Stimulated activated CD4-positive, alpha-beta T cell treated with anti-CD3 and anti-CD28 coated beads, Interleukin-4, amount 100 ng/mL, for 4 hours (primary cell): ENCODE measurements around the gene TNNI3K.
A peak's percentile ranks its signal among the peaks of the same experiment; 100 is the strongest.

ENCODE experiments used
- DNase-seq, 2 experiments: peaks; one replicate each; pipeline ENCODE4 v3.0.0-alpha.2; 2020

The TNNI3K gene

DNA sequence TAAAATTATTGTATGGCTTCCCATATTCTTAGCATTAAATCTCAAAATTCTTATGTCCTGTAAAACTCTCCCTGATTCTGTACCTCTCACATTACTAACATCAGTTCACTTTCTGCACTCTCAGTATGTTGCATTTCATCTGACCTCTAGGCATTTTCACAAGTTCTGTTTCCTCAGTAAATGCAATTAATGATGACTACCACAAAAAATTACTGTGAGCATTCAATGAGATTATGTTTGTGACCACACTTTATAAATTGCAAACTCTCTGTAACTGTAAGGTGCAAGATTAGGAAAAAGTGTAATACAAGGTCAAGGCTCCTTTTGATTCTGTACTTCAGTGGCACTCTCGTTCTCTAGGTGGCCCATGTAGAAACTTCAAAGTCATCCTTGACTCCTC, 216.8 kb downstream of the TNNI3K start:
- no peak for DNase-seq

DNA sequence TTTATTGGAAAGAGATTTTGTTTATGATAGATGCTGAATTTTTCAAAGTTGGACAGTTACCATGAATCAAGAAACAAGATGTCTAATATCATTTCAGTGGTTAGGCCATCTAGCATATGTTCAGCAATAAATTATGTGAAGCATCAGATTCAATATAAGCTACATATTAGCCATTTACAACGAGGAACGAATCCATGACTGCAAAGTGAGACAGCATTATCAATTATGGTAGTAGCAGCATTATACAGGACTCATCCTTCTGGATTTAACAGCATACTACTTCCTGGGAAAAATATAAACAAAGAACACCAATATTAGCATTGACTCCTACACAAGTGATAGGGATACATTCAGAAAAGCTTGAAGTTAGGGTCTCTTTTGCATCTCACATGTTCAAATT, 218.1 kb downstream of the TNNI3K start:
- no peak for DNase-seq

DNA sequence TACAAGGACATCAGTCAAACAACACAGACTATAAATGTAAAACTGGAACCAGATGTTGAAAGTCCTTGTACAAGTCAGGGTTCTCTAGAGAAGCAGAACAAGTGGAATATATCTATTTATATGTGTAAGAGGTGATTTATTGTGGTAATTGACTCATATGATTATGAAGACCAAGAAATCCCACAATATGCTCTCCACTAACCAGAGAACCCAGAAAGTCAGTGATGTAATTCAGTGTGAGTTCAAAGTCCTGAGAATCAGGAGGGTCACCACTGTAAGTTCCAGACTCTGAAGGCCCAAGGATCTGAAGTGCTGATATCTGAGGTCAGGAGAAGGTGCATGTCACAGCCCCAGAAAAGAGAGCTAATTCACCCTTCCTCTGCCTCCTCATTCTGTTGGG, 220.2 kb downstream of the TNNI3K start:
- DNase-seq, result no peak

DNA sequence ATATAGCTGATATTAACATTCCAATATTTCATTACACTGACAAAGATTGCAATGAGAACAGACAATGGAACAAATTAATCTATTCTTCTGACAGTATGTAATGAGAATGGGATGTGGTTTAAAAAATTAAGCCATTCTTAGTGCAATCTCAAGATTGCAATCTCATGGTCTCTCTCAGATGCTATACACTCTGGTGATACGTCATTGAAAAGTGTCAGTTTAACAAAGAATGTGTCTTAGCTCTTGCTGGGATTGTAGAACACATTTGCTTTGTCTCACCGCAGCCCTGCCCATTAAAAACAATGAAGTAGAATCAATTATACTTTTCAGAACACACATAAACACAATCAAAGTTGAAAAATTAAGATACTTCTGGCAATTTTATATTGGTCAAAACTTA, 222.1 kb downstream of the TNNI3K start:
- no peak for DNase-seq

DNA sequence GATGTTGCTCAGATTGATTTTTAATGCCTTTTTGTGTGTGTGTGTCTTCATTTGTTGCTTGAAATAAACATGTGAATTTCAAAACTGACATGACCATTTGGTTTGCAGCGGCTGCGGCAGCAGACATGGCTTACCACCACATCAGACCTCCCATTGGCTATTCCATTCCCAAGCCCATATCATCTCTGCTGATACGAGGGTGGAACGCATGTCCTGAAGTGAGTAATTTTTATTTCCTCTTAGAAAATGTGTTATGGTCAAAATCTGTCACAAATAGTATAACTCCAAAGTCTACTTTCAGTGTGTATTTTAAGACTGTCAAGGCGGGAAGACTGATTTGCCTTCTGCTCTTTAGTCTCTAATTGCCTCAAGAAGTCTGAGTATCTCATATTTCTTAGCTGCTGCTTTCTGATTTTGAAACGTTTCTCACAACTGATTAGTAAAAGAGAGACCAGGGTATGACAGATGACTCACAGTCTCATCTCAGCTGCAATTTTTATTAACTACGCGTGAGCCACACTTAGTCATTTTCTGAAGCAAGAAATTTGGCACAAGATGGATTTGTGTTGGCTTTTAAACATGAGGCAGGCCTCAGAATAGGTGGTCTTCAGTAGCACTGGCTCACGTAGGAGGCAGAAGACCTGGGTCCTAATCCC, 228.3 kb downstream of the TNNI3K start:
- DNase-seq, result no peak

DNA sequence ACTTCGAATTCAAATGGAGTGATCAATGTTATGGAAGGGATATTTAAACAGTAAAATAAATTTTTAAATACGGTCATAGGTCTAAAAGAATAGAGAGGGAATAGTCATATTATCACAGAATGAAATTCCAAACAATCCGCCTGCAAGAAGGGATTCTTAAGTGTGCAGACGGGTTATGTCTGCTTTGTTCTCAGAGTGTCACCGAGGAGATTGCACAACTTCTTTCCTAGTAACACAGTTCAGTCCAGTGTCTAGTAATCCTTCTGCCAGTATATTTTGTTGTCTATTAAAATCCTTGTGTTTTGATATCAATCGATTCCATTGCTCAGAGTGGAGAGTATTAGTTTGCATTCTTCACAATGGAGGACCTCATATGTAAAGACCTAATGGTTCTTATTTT, 228.8 kb downstream of the TNNI3K start:
- DNase-seq, result no peak

DNA sequence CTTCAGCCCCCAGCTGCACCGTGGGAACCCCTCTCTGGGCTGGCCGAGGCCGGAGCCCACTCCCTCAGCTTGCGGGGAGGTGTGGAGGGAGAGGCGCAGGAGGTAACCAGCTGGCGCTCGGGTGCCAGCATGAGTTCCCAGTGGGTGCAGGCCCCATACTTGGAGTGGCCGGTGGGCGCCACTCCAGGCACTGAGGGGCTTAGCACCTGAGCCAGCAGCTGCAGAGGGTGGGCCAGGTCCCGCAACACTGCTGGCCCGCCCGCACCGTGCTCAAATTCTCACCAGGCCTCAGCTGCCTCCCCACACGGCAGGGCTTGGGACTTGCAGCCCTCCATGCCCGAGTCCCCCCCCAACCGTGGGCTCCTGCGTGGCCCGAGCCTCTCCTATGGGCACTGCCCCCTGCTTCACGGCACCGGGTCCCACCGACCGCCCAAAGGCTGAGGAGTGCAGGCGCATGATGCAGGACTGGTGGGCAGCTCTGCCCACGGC, 230.1 kb downstream of the TNNI3K start:
- DNase-seq, result no peak

DNA sequence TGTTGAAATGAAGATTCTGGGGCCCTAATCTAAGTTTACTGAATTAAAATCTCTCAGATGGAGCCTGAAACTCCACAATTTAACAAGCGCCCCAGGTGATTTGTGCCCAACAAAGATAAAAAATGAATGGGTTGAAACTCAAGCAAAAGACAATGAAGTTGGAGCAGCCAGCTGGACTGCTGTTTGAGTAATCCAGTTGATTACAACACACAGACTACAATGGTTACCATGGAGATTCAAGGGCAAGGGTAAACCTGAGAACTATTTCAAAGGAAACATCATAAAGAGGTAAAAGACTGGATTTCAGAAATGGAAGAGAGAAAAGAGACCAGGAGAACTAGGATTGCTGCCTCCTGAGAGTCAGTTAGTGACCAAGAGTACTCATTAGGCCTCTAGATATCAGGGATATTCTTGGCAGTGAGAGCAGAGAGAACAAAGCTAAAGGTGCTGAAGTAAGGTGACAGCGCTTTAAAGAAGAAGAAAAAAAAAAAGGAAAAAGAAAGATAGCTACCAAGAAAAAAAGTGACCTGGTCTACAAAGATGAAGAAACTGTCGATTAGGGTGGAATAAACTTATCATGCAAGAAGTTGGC, 232.7 kb downstream of the TNNI3K start:
- DNase-seq, result no peak

DNA sequence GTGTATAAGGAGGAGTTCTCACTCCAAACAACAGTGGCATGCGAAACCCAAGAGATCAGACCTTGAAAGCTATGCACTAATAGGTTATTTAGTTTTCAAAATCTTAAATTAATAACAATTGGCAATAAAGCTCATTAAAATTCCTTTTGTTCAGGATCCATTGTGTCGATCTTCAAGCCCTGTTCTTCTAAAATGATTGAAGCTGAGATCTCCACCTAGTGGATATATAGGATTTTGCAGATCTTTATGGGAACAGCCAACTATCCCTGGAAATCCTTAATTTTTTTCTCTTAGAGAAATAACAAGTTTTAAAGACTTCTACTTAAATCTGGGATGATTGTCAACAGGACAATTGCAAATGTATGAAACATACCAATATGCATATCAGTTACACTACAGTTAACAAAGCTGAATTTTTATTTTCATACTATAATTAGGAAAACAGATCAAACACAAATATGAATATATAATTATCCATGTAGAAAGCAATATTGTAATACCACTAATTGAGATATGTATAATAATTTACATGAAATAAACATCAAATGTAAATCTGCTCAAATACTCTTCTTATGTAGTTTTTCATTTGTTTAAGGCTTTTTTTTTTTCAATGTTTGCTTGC, 233.9 kb downstream of the TNNI3K start:
- no peak for DNase-seq

DNA sequence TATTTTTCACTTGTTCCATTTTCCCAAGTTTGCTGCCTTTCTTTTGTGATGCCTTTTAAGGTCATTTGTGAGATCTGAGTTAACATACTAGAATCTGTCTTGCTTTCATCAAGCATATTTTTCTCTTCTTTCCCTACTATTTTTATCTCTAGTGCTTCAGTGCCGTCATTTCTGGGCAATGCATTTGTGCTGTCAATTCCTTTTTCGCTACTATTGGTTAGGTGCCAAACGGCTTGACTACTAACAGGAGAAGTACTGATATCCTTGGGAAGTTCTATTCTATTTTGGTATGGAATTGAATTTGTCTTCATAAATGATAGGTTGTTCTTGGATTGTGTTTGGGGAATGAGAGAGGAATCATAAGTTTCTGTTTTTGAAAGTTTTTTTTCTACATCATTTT, 235.1 kb downstream of the TNNI3K start:
- DNase-seq, result no peak

DNA sequence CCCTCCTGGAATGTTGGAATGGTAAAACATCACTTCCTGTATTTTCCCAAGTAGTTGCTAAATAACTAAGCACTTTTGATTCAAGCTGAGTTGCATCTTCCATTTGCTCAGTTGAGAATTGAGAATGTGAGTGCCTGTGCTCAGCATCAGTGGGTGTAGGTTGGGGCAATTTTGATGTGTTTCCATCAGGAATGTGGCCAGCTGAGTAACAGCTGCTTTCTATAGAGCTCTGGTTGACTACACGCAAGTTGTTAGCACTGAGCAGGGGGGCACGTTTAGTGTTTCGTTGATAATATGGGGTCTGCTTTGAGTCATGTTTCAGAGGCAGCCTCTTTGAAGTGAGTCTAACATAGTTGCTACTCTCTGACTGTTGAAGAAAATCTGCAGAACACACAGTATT, 235.7 kb downstream of the TNNI3K start:
- DNase-seq, result no peak

DNA sequence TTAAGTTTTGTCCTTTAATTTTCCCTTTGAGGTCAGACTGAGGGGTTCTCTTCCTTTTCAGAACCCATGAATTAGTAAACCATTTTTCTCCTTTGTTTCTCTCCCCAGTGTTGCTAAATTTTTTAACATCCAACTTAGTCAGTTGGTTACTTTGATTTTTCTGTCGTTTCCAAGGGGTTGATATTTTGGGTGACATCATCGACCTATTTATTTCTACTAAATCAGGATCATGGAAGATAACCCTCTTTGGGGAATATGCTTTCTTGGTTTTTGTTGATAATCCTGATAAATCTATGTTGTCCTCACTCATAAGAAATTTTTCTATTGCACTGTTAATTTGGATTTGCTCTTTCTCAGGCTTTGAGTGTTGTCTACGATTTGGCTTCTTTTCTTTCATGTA, 236.3 kb downstream of the TNNI3K start:
- DNase-seq, result no peak

DNA sequence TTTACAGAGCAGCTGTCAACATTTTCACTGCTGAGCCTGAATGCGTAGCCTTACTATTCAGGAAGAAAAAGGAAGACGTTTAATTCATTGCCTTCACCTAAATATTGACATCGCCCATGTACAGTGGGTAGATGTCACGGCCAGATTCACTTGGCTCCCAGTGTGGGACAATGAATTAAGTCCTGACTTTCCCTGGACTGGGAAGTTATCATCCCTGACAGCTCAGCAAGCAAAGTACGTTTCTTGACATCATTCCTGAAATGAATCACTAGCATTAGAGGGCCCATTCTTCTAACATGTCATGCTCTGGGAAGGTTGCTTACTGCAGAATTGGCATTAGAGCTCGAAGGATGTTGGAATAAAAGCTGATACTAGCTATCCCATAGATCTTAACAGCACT, 239.4 kb downstream of the TNNI3K start:
- no peak for DNase-seq

DNA sequence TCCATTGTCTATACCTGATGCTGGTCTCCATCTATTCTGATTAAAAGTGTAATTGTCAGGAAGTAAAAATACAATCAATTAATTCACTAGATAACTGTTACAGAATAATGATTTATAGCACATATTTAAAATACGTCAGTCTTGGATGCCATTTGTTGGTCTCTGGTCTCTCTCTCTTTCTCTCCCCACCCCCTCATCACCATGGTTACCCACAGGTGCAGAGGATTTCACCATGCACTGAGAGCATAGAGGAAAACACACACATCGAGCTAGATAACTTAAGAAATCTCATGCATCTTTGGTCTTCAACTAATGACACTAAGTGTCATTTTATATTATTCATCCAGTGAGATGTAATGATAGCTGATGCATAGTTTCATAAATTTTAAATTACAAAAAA, 243.8 kb downstream of the TNNI3K start:
- DNase-seq, result no peak

DNA sequence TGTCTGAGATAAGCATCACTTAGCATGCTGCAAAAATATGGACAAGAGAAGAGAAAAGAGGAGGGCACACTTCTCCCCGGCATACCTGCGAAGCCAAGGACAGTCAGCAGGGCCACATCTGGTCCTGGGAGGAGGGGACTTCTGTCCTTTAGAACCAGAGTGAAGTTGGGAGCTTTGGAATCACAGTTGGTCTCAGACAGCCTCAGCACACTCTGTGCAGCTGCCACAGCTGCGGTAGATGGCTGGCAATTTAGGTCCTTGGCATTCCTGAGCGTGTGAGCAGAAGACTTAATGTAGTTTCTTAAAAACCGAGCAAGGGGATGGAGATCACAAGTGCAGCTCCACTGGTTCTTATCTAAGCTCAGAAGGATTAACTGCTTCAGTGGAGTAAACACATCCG, 244.9 kb downstream of the TNNI3K start:
- DNase-seq, result no peak

DNA sequence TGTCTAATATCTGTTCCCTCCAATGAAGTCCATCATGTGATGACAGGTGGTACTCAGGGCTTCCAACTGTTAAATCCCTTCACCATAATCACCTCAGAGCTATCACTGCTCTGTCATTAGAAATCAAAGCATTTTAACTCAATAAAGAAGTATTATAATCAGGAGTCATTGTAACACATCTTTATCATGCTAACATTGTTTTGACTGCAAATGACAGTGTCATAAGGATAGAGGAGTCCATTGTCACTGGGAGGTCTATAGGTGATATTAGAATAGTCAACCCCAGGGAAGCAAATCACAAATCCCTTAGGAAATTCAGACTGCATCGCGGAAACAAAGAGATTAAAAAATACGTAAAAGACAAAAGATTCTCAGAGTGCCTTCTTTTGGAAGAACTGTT, 246.4 kb downstream of the TNNI3K start:
- DNase-seq, result no peak

DNA sequence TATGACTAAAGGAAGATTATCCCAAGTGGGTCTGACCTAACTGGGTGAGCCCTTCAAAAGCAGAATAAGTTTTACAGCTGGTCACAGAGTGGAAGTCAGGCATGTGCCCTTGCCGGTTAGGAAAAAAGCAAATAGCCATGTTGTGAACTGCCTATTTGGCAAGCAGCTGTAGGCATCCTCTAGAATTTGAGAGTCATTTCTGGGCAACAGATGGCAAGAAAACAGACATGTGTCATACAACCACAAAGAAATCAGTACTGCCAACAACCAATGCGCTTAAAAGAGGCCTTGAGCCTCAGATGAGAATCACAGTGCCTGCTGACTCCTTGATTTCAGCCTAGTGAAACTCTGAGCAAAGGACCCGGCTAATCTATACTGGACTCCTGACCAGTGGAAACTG, 250.4 kb downstream of the TNNI3K start:
- DNase-seq, result no peak

DNA sequence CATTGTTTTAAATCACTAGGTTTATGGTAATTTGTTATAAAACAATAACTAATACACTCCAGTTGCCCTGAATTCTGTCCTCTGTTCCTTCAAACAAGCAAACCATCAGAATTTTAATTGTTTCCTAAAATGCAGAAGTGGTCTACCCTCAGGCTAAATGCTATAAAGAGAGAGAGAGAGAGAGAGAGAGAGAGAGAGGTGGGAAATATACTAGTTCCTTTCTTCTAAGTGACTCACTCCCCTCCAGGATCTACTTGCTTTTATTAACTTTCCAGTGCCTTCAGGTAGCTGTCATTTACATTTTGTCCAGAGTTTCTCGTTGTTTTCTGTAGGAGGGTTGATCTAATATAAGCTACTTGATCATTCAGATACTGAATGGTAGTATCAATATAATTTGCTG, 250.8 kb downstream of the TNNI3K start:
- DNase-seq, result no peak

DNA sequence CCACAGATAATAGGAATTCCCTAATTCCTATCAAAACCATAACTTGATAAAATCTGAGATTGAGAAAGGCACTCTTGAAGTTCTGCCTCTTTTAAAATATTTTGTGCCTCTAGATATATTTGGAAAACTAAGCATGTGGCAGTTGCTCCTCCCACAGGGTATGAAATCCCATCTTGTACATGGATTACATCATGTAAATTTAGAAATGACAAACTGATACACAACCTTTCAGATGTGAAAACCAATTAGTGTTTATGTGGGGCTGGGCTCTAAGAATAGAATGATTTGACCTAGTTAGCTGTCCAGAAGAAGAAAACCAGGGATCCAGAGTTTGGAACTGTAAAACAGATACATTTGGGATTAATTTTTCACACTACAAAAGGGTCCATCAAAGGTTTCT, 261.5 kb downstream of the TNNI3K start:
- DNase-seq, result no peak

DNA sequence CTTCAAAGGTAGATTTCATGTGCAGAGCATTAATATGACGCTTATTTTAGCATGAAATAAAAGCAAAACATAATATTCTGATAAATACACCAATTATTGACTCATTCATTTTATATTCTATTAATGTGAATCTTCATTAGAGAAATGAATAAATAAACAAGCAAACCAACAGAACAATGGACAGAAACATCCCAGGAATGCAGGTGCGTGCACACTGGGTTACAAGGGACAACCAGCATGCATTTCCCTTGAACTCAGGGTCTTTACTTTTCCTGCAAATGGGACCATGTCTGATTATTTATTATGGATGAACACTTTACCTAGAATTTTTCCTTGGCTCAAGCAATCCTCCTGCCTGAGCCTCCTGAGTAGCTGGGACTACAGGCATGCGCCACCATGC, 263.7 kb downstream of the TNNI3K start:
- DNase-seq, result no peak

DNA sequence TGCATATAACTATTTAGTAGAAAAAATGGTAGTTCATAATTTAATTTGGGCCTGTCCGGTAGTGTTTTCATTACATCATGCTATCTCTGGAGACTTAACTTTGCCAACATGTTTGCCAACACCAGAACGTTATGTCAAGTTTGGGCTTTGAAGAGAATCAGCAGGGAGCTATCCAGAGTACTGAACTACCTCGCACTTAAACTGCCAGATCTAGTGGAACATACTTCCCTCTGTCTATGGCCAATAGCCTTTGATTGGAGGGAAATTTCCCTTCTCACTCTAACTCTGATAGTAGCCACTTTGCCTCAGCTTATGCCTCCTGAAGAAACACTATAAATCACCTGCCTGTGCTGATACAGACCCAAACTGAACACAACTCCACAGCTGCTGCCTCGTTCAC, 267.2 kb downstream of the TNNI3K start:
- DNase-seq, result no peak

DNA sequence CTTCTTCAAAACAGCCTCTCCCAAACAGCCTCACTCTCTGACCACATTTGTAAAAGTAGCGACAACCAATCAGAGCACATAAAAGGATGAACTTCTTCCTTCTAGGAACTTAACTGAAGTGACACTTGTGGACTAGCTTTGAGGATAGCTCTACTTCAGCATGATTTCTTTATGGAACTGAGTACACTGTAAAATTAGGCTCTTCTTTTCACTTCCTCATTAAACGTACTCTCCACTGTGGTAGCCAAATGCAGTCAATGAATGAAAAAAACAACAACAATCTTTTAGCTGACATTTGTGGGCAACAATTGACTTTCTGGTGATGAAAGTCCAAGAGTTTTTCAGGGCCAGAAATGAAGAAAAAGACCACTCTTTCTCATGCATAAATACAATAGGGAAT, 267.7 kb downstream of the TNNI3K start:
- no peak for DNase-seq

DNA sequence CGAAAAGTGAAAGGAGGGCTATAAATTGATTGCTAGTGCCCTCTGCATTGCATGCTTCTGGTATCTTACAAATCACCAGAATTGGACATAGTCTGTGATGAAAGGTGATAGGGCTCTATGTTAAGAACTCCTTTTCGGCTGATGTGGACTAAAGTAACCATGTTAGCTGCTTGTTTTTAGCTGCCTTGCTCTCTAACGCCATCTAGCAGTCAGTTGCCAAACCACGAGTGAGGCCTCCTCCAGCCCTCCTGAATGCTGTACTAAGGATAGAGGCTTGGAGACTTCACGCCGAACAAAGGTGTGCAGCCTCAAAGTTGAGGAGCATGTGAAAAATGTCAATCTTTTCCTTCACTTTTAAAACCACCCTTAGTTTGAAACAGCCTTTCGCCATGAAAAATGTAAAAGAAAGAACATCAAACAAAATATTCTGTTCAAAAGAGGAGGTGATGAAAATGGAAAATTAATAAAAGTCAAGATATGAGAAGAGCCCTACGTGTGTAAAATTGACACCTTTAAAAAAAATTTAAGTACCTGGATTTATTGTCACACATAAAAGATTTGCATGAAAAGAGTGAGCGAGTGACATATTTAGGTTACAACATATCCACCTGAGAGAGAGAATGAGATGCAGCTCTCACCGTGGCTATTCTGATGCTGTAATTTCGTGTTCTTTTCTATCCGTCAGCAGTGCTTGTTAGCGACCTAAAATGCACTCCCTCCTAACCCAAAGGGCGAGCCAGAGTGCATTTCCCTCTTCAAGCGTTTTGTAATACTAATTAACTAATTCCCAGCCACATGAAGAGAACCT, 269.1 kb downstream of the TNNI3K start:
- DNase-seq, result peak; percentile 2 to 3
